ENCODE measurements around the gene ADAD2.

Gene ADAD2

DNA sequence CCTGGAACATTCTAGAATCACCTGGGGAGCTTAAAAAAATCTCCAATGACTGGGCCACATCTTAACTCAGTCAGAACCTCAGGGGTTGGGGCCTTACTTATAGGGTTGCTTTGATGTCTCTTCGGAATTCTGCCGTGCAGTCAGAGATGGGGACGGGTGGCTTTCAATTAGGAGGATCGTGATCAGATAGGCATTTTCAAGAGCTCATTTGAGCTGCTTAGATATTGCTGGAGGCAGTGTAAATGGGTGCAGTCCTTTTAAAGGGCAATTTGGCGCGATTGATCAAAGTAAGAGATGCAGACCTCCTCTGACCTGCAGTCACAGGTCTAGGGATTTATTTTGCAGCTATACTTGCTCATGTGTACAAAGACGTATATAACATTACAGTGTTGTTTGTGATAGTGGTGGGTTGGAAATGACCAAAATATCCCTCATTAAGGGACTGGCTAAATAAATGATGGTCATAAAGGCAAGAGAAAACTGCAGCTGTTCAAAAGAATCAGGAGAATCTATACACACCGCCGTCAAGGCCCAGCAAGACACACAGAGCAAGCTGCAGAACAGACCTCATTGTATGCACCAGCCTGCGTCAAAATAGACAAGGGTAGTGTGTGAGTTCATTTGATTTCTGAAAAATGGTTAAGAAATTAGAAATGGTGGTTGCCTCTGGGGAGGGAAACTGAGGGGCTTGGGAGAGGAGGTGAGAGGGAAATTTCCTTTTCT is 55.2 kb downstream of the ADAD2 start:
- no peak for DNase-seq

DNA sequence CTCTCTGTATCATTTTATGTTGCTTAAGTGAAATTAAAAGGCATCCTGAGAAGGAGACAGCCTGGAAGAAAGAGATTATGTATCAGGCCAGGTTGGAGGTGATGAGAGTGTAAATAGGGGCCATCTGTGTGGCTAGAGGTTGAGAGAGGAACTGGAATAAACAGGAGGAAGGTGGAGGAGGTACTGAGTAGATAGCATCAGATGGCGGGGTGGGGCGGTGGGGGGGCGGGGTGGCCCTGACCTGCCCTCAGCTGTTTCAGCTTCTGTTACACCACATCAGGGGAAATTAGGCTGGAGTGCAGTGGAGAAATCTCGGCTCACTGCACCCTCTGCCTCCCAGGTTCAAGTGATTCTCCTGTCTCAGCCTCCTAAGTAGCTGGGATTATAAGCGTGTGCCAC is 55.7 kb downstream of the ADAD2 start:
- DNase-seq = no peak

All from anterior cingulate cortex (tissue), 58 donors.